ENCODE data around the gene SPINDOC.

SPINDOC gene

DNA sequence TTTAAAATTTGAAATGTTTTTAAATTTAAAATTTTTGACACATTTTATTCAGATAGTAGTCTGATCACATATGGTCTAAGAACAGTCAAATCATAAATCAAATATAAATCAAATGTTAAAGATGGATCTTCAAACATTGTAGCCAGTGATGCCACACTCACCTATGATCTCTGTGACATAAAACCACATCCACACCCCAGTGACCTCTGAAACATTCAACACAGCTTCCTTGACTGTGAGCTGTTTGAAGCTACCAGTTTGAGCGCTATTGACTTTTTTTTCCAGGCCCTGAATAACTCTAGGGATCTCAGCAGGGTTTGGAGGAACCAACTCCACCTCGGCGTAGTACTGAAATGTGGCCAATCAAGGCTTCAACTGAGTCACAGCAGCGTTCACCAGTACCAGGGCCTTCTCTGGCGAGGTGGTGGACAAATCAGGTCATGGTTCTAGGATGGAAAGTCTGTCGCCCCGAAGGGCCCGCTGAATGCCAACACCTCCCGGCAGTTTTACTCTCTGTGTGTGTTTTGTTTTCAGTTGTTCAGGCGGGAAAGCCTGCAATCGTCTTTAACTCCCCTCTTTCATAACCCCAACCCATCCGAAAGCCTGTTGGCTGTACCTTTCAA, 21.4 kb downstream of the SPINDOC start:
- no peak for DNase-seq

DNA sequence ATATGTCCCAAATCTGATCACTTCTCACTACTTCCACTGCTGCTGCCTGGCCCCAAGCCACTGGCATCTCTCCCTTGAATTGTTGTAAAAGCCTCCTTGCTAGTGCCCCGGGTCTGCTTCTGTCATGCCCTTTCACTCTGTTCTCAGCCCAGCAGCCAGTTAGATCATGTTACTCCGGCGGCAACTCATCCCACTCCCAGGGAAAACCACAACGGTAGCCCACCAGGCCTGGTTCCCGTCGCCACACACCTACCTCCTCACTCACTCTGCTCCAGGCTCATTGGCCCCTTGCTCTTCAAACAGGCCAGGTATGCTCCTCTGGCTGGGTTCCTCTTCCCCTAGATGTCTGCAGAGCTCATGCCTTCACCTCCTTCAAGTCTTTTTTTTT, 21.9 kb downstream of the SPINDOC start:
- DNase-seq, result no peak

DNA sequence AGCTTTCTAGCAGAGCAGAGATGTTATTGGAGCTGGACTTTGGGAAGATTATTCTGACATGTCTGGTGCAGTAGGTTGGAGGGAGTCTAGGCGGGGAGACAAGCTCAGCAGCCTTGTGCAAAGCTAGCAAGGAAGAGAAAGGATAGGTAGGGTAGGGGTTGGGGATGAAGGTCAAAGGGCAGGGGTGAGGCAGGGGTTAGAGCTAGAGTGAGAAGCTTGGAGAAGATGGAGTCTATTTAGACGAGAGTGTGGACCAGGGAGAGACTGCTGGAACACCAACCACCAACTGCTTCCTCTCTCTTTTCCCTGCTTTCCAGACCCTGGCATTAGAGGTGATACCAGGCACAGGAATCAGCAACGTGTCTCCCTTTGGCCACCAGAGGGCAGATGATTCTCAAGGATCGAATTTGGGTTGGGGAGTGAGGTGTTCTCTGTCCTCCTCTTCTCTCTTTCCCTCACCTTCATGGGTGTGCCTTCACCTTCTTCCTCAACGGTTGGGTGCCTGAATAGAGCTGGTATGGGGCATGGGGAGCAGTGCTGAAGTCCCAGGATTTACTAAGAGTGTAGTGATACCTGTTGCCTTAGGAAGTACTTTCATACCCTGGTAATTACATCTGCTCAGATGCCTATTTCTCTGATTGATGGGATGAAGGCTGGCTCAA, 23.9 kb downstream of the SPINDOC start:
- DNase-seq, result peak; percentile 81

DNA sequence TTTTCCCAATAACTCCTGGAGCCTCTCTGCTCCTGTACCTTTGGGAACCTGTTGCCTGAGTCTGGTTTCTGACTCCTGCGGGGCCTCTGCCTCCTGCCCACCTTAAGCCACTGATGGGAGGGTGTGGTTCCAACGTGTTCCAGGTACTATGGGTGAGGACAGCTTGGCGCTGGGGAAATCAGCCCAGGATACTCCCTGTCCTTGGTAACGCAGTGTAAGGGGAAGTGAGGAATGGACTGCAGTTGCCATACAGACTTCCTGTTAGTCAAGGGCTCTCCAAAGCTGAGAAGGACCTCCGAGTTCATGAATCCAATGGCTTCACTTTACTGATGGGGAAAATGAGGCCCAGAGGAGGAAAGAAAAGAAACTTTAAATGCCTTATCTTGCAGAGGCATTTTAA, 24.5 kb downstream of the SPINDOC start:
- DNase-seq, result peak; percentile 43

DNA sequence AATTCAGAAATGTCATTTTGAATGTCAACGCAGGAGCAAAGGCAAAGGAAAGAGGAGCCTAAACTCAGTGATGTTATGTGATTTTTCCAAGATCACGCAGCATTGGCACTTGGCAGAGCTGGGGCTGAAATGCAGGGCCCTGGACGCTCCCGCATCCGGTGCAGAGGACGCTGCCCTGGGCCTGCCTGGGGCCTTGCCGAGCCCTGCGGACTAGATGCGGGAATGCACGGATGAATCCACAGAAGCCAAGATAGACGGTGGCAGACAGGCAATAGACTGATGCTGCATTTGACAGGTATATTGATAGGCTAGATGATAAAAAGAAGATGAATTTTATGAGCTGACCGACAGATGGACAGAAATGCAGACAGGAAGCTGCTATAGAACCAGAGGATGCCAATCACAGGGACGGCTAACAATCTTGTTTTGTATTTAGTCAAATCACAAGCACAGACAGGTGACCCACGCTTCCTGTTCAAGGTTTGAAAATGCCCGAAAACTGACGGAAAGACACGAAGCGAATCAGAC, 25.0 kb downstream of the SPINDOC start:
- DNase-seq, result no peak

DNA sequence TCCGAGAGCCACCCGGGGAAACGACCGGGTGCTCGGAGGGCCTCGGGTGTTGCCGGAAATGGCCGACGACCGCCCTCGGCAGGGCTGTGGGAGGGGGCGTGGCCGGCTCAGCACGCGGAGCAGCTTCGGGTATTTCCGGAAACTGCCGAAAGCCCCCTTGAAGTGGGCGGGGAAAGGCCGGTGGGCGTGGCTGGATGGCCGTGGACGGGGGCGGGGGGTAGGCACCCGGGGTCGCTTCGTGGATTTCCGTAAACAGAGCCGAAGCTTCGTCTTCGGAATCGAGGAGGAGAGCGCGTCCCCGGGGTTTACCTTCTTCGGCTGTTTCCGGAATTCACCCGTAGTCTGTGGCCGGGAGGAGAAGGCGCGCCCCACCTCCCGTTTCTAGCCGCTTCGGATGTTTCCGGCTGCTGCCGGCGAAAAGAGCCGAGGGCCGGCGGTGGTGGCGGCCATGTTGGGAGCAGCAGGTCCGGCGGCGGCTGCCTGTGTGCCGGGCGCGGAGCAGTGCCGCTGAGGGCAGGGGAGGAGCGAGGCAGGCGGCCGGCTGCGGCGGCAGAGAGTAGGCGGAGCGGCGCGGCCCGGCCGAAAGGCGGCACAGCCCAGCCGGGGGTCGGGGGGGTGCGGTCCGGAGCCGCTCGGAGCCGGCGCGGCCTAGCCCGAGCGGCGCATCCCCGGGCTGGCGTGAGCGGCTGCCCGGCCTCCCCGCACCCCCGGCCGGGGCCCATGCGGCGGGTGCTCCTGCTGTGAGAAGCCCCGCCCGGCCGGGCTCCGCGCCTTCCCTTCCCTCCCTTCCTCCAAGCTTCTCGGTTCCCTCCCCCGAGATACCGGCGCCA, 25.6 kb downstream of the SPINDOC start, which contains the start of gene MARK2:
Gene MARK2 (plus strand): TSS at position 433 of the 830 bp plus-strand sequence. CDS start 397 bp downstream, at position 830.
- DNase-seq, result peak; percentile 98

DNA sequence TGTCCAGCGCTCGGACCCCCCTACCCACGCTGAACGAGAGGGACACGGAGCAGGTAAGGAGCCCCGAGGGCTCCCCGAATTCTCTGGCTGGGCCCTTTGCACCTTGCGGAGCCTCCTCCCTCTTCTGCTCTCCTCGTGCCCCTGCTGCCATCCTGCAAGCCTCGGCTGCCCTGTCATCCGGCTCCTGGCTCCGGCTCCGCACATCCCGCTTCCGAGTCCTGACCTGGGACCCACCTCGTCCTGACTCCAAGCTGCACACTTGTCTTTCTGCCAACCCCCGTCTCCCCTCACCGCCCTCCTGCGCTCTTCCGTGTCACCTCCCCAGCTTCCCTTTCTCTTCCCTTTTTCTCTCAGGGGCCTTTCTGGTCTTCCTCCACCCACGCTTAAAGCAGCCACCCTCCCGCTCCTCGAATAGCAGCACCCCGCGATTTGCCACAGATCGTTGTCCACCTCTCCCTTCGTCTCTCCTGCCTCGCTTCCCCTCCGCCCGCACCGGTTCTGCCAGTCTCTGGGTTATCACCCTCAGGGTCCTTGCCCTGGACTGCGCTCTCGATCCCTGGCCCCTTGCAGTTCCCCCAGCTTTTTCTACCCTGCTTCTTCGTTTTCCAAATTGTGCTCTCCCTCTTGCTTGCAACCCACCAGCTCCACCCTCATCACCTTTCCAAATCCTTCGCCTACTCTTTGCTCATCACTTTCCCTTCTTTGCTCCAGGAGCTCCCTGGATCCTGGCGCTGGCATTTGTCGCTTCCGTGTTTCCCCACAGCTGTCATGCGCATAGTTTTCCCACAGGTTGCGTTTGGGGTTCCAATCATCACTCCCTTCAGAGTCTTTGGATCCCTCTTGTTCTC, 26.5 kb downstream of the SPINDOC start:
- no peak for DNase-seq

DNA sequence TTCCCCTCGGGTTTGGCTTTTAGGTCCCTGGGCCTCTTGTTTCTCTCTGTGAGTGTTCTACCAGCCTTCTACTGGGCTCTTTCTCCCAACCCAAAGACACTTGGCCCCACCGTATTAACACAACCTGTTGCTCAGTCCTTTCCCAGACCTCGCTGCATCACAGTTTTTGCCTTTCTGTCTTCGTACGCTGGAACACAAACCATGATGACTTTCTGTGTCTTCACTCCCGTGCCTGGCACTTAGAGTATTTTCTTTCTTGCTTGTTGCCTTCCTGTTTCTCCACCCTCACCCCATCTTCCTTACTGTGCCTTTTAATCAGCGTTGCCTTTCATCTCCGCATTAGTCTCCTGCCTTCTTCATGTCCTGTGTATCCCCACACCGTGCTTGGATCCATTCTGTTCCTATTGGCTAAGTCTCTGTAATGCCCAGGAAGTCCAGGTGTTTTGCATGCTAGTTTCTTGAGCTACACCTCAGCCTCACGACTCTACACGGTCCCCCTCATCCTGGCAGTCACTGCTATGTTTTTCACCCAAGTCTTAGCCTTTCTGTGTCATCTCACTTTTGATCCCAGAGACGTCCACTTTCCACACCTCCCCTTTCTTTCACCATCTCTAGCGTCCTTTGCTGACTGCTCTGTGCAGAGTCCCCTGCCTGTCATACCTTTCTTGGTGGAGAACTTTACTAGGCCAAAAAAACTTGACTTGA, 27.3 kb downstream of the SPINDOC start:
- DNase-seq, result no peak

DNA sequence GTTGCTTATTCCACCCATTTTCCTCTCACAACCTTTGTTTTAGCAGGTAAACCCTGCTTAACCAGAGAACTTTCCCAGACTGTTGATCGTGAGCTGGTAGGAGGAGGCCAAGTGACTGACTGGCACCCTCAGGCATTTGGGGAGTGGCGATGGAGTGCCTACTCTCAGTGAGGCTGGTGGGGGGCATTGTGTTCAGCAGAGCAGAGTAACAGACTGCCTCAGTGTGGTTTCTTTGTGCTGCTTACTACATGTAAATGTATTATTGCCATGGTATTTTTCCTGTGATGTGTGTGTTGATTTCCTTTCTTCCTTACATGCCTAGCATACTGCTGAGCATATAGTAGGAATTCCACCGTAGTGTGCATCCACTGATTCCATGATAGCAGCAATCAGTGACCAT, 28.3 kb downstream of the SPINDOC start:
- no peak for DNase-seq

DNA sequence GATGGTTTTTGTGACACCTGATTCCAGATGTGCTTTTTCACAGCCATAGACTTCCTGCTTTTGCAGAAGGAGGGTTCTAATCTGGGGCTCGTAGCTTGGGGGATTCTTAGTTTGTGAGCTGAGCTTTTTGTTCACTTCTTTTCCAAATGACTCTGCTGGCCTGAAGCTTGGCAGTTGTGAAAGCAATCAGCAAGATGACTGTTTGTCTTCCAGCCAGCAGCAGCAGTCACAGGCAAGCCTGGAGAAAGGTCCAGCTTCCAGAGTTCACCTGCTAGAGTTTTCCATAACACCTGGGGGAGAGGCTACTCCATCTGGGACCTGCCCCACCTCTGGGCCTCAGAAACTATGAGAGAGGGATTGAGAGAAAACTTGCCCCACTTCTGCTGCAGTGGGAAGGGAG, 29.8 kb downstream of the SPINDOC start:
- no peak for DNase-seq

DNA sequence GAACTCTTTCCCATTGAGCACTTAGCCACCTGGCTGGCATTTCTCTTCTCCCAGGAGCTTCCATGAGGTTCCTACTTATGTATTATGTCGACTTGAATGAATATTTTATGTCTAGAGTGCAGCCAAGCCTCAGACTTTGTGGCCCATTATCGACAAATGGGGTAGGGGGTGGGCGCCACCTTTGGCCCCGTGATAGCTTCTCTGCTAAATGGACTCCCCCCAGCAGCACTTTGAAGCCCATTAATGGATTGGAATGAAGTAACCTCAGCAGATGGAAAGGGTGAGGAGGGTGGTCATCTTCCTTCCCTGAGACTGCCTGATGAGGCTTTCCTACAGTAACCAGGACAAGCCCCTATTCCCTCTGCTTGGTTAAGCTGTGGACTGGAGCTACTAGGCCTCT, 31.6 kb downstream of the SPINDOC start:
- DNase-seq, result no peak

DNA sequence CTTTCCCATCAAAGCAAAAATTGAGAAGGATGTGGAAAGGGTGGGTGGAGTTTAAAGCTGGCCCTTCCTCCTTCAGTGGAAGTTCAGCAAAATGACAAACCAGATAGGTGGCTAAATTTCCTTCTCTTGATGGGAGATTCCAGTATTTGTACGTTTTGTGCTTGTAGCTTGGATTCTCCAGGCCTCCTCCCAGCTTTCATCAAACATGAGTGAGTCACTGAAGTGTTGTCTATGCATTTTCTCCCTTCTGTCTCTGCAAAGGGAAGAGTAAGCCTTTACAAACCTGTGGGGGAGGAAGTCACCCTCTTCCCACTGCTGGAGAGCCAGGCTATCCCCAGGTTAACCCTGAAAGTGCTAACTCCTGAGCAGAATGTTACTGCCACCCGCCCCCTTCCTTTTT, 32.0 kb downstream of the SPINDOC start:
- no peak for DNase-seq

DNA sequence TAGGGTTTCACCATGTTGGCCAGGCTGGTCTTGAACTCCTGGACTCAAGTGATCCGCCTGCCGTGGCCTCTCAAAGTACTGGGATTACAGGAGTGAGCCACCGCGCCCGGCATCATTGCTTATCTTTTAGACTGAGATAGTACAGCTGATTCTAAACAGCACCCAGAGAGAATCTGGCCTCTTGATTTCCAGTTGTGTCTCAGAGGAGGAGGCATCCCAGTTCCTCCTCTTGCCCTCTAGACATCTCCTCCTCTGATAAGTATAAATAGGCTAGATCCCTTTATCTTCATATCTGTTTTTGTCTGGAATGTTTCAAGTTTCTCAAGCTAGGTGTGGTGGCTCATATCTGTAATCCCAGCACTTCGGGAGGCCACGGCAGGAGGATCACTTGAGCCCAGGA, 32.7 kb downstream of the SPINDOC start:
- no peak for DNase-seq

DNA sequence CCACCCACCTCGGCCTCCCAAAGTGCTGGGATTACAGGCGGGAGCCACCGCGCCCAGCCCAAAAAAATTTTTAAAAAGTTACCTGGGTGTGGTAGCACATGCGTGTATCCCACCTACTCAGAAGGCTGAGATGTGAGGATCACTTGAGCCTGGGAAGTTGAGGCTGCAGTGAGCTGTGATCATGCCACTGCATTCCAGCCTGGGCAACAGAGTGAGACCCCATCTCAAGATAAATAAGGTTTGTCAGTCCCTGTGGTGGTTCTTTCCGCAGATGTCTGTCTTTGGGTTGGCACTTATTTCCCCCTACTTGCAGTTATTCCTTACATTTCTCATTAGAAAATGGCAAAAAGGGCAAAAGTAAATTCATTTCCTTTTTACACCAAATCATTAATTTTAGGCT, 33.6 kb downstream of the SPINDOC start:
- DNase-seq, result no peak

DNA sequence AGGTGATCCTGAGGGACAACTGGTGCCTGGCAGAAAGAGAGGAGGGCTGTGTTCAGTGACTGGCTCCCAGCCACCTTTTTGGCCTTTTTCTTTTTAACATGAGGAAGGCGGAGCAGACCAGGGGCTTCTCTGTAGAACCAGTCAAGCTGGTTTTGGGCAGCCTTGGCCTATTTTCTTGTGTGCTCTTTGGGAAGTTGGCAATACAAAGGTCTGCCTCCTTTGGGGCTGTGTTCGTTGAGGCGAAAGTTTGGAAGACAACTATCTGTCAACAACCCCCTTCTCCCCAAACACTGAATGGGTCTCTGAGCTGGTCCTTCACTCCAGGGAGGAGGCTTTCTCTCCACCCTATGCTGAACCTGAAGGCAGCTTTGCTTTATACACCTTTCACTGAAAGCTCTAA, 34.1 kb downstream of the SPINDOC start:
- DNase-seq, result no peak

DNA sequence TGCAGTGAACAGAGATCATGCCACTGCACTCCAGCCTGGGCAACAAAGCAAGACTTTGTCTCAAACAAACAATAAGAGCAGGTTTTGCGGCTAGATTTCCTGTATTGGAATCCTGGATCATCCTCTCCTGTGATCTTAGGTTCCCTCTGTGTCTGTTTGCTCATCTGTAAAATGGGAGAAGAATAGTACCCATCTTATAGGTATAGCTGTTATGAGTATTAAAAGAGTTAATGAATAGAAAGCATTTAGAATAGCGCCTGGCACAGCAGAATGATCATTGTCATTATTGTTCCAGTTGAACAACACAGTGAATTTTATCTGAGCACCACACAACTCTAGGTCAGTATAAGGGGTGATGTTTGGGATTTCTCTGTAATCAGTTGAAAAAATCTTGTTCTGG, 36.4 kb downstream of the SPINDOC start:
- no peak for DNase-seq

DNA sequence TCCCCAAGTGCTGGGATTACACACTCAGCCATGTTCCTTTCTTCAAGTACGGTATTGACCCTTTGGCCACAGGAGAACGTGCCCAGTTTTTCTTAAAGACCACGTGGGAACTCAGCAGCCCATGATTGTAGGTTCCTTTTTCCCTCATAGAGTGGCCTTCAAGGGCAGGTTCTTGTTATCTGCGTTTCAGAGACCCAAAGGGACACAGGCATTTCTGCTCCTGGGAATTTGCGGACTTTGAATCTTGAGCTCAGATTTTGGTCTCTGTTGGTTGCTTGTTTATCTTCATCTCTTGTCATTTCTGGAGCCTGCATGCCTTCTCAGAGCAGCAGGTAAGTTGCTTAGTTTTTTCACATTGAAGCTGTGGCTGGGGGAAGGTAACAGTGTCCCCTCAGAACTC, 37.7 kb downstream of the SPINDOC start:
- DNase-seq, result no peak

DNA sequence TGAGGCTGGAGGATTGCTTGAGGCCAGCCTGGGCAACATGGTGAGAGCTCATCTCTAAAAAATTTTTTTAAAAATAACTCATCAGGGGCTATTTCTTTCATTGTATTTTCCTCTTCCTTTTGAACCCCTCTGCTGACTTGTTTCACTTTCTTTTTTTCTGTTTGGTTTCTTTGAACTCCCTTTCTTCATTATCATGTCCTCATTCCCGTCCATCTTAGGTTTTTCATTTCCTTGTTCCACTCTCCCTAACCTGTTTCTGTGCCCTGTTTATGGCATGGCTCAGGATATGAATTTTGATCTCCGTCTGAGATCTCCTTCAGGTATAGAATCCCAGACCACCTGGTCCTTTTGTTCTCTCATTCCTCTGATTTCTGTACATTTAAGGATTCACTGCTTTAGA, 38.1 kb downstream of the SPINDOC start:
- no peak for DNase-seq

DNA sequence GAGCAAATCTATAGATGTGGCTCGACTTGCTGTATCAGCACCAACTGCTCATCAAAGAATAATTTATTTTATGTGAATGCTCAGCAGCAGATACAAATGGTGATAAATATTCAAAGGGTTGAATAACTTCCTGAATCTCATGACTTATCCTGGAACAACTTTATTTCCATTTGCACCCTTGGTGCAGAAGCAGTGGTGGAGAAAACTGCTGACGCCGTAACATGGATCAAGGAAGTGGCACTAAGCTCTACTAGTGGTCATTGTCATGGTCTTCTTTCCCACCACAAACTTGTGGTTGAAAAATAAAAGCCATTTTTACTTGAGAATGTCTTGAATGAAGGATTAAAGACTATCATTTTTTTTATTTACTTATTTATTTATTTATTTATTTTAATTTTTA, 40.2 kb downstream of the SPINDOC start:
- no peak for DNase-seq

DNA sequence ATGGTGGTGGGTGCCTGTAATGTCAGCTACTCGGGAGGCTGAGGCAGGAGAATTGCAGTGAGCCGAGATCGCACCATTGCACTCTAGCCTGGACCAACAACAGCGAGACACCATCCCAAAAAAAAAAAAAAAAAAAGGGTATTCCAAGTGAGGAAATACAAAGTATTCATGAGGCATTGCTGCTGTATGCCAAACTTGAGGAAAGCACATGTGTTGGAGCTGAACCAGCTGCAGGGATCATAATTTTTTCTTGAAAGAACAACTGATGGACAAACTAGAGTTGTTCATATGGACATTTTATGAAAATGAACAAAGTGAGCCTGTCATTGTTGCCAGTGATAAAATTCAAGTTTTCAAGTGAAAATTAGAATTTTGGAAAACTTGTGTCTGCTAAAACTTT, 41.4 kb downstream of the SPINDOC start:
- DNase-seq, result no peak

DNA sequence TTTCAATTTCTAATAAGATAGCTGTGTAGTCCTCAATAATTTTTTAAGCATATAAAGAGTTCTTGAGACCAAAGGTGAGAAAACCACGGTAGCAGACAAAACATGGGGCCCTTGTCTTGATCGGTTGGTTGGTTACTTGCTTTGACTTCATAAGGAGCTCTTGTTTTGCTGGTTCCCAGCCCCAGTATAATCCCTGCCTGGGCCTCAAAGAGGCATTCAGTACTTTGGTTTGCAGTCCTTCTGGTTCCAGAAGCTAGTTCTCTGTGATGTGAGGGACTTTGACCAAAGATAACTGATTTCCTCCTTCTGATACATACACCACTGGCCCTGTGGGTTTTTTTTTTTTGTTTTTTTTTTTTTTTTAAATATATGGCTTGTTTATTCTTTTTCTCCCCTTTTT, 42.7 kb downstream of the SPINDOC start:
- DNase-seq, result no peak

All from NCI-H2029 treated with DMSO at 0.1 percent for 48 hours (cell line).